Activated CD4-positive, CD25-positive, alpha-beta regulatory T cell treated with anti-CD3 and anti-CD28 coated beads, Interleukin-2, amount 50 U/mL, for 72 hours (primary cell): Measurements from ENCODE around the gene SAMD8.
"Not testable (repeated sequence)": the region's sequence is repeated elsewhere in the genome, so short reads cannot be mapped to it uniquely, and the experiment has no call there.

Source experiments
- DNase-seq: peaks from one replicate; pipeline ENCODE4 v3.0.0; 2021

Gene SAMD8

GRCh38 chr10:75086278-75086934 lies 25.1 kb upstream of the SAMD8 start:
- no peak for DNase-seq

DNA sequence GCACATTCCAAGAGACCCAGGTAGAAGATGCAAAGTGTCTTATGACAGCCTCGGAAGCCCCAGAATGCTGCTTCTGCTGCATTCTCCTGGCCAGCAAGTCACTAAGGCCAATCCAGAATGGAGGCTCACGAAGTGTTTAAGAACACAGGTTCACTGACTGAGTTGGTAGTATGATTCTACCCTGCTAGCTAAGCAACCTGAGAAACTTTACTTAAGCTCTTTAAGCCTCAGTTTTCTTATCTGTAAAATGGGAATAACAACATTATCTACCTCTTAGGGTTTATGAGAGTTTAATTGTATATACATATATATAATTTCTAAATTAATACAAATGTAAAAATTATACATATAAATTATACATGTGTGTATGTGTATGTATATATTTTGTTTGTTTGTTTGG lies 22.8 kb upstream of the SAMD8 start:
- no peak for DNase-seq

DNA sequence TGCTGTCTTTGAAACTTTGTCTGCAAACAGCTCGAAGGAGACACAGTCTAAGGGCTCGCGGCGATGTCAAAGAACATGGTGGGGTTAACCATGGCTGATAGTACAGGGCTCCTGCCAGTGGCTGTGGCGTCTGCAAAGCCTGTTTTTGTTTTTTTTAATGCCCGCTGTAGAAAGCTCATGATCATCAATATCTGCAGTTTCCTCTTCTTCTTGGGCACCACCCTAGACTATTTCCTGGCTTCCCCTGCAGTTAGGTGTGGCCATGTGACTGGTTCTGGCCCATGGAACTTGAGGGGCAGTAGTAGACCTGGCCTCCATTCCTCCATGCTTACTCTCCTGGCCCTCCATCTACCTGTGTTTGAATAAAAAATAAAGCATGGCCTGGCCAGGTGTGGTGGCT lies 21.8 kb upstream of the SAMD8 start:
- no peak for DNase-seq

- DNase-seq: no peak
Measured at GRCh38 chr10:75091146-75091545, 20.3 kb upstream of the SAMD8 start.

DNA sequence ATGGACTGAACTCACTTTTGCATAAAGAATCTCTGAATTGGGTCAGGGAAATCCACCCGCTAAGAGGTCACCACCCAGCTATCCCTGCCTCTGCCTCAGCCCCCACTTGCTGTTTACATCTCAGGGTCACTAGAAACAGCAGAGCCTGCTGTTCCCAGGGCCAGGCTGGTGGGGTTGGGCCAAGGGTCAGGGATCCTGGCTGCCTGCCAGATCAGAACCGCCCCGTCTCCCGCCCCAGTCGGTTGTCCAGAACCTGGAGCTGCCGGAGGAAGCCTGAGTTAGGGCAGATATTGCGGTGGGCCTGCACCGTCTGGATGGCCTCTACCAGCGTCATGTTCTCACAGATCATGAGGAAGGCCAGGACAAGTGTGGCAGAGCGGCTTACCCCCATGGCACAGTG lies 17.0 kb upstream of the SAMD8 start:
- DNase-seq: no peak

DNA sequence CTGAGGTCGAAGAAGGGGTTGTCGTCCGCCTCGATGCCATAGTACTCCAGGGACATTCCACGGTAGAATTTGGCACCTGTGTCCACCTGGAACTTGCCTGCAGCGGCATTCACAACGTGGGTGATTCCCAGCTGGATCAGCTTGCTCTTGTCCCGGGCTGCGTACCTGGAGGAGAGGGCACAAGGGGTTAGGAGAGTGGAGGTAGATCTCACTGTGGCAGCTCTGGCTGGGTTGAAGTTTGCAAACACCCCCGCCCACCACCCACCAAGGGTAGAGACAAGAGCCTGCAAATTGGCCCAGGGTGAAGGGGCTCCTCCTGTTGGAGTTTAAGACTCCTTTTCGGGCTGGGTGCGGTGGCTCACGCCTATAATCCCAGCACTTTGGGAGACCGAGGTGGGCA lies 15.8 kb upstream of the SAMD8 start:
- no peak for DNase-seq

DNA sequence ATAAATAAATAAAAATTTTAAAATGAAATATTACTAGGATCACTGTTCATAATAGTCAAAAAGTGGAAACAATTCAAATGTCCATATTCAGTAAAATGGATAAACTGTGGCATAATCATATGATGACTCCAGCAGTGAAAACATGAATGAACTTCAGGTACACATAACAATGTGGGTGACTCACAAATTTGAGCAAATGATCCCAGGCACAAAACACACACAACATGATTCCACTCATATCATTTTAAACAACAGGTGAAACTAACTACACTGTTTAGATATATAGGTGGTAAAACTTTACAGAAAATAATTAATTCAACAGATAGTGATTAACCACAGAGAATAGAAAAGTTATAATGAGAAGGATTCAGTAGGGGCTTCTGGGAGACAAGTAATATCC lies 14.7 kb upstream of the SAMD8 start:
- no peak for DNase-seq

- DNase-seq: no peak
Measured at GRCh38 chr10:75097666-75098285, 13.7 kb upstream of the SAMD8 start.

GRCh38 chr10:75098902-75099673 lies 12.4 kb upstream of the SAMD8 start:
- DNase-seq: no peak

DNA sequence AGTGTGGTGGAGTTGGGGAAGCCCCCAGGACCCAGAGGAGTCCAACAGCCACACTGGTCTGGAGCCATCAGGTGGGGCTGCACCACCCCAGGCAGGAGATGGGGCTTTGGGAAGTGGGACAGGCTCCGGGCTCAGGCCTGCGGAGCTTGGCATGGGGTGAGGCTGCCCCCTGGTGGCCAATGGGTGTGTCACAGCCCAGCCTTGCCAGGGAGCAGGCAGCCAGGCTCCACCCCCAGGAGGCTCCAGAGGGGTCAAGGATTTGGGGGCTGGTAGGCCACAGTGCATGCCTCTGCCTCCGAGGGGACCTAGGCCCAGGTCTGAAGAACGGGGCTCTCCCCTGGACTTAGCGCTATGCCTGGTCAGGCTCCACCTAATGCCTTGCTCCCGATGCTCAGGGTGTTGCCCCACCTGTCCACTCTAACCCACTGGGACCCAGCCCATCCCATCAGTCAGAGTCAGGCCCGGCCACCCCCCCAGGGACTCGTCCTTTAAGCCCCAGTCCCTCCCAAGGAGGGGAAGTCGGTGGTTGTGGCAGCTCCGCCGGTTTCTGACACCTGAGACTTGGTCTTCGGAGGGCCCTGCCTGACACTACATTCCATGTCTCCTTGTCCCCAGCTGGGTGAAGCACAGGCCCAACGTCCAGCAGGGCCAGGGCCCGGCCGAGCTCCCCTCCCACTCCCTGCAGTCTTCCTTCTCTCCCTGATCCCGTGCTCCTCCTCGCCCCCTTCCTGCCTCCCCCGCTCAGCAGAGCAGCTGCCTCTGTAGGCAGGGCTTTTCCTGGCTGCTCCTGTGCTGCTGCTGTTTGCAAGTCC lies 11.3 kb upstream of the SAMD8 start:
- peak; percentile 88 for DNase-seq

DNA sequence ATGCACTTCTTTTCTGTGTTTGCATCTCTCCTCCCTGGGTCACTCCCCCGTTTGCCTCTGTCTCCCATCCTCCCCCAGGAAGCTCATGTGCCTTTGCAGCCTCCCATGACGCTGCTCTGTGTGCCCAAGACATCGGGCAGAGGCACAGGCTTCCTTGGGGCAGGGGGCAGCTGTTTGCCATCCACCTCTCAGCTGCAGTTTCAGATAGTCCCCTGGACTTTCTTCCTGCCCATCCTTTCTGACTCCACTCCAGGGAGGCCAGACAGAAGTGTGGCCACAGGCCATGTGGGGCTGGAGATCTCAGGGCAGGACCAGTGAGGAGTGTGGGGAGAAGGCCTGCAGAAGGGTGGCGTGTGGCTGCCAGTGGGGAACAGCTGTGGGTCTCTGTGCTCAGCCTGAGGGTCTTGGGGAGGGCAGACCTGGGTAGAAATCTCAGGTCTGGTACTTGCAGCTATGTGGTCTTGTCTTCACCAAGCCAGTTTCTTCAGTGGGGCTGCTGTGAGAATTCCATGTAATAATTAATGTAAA lies 10.6 kb upstream of the SAMD8 start:
- no peak for DNase-seq

GRCh38 chr10:75101416-75102251 lies 9.8 kb upstream of the SAMD8 start:
- DNase-seq: no peak

GRCh38 chr10:75102830-75103673 lies 8.4 kb upstream of the SAMD8 start:
- DNase-seq: no peak

DNA sequence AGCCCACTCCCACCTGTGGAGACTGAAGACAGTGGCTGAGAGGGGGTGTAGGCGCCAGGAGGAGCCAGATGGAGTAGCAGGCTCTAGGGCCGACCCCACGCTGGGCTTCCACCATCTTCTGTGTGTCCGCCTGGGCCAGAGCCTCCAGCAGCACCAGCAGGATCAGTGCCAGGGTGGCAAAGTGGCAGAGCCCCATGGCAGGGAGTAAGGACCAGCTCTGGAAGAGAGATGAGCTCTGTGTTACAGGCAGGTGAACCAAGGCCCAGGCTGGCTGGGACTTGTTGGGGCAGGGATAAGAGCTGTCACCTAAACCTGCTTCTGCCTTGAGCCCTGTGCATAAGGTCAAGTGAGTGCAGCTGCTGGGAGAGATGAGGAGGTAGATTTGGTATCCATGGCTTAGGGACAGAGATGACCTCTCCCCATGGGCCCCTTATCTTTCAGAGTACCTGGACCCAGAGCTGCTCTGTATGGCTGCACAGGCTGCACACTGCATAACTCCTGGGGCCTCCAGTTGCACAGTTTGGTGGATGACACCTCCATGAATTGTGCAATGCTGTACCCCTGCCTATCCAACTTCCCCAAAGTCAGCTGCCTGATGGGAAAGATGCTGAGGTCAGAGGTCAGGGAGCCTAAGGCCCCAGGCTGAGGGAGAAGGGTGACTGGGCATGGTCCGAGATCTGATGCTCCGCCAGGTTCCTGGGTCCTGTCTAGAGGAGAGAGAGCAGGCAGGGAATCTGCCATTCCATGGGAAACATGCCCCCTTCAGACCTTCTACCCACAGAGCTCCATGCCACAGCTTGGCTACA lies 7.4 kb upstream of the SAMD8 start:
- DNase-seq: no peak

DNA sequence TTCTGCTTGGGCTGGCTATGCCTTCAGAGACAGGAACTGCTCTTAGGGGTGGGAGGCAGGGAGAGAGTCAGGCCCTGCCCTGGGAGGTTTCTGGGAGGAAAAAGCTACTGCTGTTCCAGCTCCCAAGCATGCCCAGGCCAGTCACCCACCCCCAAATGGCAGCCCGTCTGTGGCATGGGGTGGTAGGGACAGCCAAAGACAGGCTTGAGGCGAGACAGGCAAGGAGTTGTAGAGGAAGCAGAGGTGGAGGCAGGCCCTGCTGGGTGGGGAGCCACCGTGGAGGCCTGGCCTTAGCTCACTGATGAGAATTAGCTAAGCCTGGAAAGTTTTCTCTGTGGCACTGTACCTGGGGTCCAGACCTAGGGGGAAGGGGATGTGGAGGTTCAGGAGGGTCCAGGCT lies 6.6 kb upstream of the SAMD8 start:
- DNase-seq: no peak

- no peak for DNase-seq
Measured at GRCh38 chr10:75105576-75106197, 5.8 kb upstream of the SAMD8 start.

DNA sequence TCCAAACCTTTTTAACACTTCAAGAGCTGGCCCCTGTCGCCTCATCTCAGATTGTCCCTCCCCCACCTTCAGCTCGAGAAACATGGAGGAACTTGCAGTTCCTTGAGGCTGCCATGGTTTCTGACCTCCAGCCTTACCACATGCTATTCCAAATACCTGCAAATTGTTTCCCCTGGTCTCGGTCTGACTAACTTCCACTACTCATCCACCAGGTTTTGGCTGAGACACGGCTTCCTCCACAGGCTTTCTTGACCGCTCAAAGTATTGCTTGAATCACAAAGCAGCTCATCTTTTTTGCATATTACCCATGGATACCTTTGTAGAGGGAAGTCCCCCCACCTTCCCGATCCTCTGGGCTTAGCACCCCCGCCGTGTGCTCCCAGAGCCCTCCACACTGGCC lies 5.2 kb upstream of the SAMD8 start:
- DNase-seq: no peak

- DNase-seq: not testable (repeated sequence)
Measured at GRCh38 chr10:75106891-75107290, 4.6 kb upstream of the SAMD8 start.

- DNase-seq: no peak
Measured at GRCh38 chr10:75107756-75108683, 3.4 kb upstream of the SAMD8 start.
